GM18498 (cell line): ENCODE results near the gene BCKDK.

Experiments used
- ATAC-seq: cut with Tn5 transposase; IDR thresholded peaks from one replicate; pipeline ENCODE4 v1.9.1; 2021; ENCODE audit warnings: mild to moderate bottlenecking, moderate library complexity; ENCODE audit not compliant: unreplicated experiment

The BCKDK gene

DNA sequence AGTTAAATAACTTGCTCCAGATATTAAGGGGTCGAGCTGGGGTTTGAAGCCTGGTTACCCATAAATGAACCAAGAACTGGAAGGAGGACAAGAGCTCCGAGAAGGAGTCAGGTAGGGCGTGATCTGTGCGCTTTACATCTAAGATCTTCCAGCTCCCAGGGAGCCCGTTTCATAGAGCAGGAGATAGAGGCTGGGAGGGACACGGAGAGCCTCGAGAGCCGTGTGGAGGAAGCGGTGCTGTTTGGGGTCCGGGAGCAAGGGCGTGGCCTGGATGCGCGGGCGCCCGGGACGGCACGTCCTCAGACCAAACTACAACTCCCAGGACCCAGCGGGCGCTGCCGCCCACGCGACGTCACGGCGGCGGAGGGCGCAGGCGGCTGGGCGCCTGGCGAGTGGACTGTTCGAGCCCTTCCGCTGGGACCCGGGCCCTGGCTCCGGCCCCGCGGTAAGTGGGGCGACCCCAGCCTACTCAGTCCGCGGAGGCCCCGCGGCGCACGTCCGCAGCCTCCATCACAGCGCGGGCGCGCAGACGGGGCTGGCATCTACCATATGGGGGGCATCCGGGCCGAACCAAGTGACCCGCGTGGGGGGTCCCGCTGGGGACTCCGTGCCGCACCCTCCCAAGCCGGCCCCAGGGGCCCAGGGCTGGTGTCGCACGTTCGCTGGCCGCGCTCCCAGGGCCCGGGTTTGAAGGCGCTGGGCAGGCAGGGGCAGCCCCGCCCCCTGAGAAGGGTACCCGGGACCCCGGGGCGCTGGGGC, at the start of gene BCKDK:
TSS of gene BCKDK (plus strand) at position 352 of the 759 bp plus-strand sequence. CDS start 838 bp downstream, outside the sequence.
- peak; percentile 84 for ATAC-seq

DNA sequence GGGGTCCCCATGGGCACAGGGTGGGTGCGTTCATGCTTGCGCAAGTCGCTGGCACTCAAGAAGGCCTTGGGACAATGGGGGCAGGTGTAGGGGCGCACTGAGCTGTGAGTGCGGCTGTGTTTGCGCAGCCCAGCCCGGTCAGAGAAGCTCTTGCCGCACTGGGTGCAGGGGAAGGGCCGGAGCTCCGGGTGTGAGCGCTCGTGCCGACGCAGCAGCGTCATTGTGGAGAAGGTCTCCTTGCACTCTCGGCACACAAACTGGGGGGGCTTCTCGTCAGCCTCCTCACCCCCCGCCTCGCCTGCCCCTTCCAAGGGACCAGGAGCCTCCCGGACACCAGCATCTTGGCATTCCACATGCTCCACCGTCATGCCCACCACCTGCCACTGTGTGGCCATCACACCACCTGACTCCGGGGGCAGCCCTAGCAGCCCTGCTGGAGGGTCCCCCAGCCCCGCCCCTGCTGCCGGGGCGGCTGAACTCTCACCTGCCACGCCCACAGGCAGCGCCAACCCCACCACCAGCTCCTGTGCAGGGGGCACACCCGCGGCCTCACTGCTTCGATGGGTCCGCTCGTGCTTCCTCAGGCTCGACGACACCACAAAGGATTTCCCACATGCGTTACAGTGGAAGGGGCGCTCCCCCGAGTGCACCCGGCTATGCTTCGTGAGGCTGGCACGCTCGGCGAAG, 46.9 kb upstream of the BCKDK start:
- ATAC-seq, result no peak

DNA sequence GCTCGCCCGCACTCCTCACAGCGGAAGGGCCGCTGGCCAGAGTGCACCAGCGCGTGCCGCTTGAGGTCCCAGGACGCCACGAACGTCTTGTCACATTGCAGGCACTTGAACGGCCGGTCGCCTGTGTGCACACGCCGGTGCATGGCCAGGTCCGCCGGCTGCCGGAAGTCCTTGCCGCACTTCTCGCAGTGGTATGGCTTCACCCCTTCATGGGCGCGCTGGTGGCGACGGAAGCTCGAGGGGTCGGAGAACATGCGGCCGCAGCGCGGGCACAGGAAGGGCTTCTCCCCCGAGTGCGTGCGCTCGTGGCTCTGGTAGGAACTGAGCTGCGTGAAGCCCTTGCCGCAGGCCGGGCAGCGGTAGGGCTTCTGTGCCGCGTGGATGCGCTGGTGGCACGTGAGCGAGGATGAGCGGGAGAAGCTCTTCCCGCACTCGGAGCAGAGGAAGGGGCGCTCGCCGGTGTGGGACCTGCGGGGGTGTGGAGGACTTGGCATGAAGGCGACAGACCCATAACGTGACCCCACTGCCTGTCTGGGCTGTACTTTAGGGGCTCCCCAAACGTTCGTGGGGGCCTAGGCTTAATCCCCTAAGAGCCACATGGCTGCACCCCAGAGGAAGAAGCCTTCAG, 46.3 kb upstream of the BCKDK start:
- ATAC-seq, result no peak

DNA sequence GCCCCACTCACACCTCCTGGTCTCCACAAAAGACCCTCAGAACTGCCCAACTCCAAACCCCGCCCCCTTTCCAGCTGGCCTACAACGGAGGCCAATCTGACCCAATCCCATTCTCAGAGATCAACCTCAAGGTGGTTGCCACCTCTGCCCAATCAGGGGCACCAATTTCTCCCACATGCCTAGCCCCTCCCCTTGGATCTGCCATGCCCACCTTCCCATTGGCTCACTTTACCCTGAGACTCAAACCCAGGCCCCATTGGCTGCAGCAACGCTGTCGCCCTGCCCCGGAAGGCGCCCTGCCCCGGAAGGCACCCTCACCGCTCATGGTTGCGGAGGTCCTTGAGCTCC, 44.7 kb upstream of the BCKDK start:
- ATAC-seq, result no peak

DNA sequence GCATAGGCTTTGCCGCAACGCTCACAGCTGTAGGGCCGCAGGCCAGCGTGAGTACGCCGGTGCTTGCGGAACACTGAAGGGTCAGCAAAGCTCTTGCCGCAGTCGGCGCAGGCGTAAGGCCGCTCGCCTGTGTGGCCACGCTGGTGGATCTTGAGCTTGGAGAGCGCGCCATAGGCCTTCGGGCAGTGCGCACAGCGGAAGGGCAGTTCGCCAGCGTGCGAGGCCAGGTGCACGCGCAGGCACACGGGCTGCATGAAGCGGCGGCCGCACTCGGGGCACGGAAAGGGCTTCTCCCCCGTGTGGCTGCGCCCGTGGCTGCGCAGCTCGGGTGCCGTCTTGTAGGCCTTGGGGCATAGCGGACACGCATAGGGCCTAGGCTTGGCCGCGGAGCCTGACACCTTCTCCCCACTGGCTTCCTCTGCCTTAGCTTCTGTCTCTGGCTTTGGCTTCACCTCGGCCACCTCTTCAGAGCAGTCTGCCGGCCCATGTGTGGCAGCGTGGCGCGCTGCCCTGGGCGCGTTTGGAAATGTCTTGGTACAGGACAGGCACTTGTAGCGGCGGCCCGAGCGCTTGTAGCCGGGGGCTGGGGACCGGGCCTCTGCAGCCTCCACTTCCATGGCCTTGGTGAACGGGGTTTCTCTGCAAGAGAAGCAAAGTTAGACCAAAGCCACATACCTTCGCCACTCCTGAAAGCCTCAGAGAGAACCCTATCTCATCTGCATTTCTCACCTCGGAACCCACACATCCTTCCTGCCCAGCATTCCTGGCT, 44.2 kb upstream of the BCKDK start:
- ATAC-seq, result no peak

DNA sequence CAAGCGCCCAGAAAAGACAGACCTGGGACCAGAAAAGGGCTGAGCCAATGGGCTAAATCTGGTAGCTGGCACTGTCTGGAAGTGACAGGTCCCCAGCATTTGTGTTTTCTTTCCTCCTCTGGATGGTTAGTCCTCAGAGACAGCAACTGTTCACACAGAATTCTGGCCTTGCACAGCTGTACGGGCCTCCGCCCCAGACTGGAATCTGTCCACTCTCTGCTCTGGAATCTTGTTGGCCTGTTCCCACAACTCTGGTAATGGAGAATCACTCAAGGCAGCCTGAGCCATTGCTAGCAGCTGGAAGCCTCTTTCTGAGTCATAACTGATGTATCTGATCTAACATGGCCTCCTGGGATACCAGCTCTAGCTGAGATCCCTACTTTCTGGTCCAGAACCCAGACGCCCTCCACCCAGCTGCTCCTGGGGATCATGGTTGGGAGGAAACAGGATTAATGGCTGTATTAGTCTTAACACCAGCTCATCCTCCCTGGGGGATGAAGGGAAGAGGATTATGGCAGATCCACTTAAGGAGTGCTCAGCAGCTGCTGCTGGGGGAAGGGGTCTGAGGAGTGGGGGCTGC, 43.2 kb upstream of the BCKDK start:
- no peak for ATAC-seq

DNA sequence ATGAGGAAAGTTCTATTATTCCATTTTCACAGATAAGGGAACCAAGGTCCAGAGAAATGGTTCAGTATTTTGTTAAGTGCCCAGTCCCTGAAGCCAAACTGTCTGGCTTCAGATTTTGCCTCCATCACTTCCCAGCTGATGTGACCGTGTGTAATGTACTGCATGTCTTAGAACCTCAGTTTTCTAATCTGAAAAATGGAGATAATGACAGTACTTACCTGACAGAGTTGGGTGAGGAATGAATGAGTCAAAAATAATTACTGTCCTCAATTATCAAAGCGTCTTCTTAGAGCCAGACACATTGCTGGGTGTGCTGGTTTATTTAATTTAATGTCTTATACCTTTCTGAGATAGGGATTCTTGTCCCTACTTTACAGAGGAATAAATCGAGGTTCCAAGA, 40.8 kb upstream of the BCKDK start:
- ATAC-seq, result no peak

DNA sequence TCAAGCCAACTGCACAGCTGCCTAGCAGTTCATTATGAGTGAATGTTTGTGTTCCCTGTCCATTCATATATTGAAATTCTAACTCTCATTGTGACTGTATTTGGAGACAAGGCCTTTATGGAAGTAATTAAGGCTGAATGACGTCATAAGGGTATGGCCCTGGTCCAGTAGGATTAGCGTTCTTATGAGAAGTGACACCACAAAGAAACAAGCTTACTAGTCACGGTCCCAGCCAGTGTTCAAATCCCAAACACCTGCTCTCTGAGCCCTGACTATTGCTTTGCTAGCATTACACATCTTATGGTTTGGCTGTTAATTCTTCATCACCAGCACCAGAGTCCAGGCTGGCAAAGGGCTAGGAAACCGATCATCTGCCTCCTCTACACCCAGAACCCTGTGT, 36.3 kb upstream of the BCKDK start:
- ATAC-seq, result no peak

DNA sequence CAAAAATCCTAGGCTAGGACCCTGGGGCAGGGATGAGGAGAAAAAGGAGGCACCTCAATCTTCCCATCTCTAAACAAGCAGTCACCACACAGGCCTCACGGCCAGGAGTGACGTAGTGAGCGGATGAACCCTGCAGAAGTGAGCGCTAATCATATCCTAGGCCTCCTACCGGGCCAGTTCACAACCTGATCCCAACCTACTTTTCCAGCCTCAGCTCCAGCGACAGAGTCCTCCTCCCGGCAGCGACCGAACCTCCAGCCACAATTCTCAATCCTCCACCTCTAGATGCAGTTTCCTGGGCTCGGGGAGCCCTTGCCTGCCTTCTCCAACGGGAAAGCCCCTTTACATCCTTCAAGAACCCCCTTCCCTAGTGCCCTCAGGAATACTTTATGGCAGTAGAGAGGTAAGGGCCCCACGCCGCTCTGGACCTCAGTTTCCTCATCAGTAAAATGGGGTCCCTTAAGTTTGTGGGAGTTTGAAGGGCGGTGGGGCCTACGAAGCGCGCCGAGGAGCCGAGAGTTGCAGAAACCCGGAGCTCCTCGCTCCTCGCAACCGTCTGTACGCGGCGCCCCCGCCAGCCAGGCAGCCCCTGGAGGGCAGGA, 35.5 kb upstream of the BCKDK start:
- ATAC-seq, result peak; percentile 4

DNA sequence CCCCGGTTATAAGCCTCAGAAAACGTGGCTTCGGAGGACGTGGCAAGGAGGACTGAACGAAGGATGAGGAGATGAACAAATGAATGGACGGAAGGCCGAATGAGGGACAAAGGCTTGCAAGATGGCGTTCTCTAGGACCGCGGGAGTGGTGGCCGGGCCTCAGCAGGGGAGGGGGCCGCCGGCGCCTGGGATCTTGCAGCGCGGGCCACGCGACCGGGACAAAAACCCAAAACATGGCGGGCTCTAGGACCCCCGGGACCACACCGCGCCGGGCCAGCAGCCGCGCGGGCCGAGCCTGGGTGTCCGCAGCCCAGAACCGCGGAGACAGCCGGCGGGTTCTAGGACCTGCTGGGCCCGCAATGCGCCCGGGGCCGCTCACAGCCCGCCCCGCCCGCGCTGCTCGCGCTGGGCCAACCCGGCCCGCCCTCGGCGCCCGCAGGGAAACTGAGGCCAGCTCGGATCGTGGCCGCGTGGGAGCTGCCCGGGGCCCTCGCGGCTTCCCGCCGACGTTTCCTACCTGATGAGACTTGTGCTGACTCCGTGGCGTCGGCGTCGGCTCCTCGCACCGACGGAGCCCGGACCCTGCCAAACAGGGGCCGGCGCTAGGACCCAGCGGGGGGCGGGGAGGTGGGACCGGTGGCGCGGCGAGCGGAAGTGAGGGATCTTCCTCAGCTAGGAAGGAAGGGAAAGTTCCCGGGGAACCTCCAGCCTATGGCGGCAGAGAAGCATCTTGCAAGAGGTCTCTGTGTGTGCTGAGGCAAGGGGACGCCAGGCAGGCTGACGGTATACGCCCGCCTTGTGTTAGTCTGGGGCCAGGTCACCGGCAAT, 34.8 kb upstream of the BCKDK start:
- ATAC-seq, result peak; percentile 55

DNA sequence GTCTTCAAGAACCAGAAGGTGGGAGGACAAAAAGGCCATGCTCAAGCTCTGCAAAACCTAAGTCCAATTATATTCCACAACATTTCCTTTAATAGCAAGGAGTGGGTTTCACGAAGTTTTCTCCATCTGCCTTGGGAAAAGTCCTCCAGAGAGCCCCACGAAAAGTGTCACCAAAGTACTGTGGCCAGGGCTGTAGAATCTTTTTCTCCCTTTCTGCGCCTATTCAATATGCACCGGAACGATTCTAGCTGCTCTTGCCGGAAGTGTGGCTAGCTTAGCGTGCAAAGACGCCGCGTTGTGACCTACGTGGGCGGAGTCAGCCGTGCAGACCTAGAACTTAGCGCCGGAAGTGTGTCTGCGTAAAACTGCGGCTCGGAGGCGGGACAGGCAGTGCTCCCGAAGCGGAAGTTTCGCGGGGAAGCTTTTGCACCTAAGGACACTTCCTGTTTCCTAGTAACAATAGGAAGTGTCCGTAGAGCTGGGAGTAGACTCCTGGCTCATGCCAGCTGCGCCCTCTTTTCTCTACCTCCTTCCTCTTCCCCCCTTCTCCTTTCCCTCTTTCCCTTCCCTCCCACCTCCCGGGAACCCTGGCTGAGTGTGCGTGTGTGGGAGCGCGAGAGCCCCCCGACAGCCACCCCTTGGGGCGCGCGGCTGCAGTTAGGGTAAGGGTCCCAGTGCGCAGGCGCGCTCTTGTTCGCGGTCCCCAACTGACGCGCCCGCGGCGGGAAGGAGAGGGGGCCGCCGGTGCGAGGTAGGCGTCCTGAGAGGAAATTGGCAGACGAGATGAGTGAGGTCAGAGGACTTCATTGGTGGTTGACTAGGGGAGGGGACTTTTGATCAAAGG, 34.0 kb upstream of the BCKDK start, which contains the start of the genes ZNF646 and ZNF668:
TSS of gene ZNF646 (plus strand) at position 453 of the 844 bp plus-strand sequence. CDS start 1,903 bp downstream, outside the sequence.
TSS of gene ZNF668 (minus strand) at position 271 of the 844 bp plus-strand sequence. CDS start 9,781 bp downstream, outside the sequence.
- peak; percentile 68 for ATAC-seq

DNA sequence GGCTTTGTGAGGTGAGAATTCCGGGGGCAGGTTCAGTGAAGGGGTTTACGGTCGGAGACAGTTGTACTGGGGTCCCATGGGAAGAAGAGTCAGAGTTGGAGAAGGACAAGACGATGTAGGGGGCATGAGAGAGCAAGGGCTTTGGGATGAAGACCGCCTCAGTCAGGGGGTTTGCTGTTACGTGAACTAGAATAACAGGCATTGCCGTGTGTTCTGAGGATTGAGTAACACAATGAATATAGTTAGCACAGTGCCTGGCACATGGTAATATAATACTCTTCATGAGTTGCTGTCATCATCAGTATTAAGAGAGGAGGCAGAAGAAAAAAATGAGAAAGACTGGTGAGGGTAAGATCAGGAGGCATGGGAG, 33.4 kb upstream of the BCKDK start:
- ATAC-seq, result no peak

DNA sequence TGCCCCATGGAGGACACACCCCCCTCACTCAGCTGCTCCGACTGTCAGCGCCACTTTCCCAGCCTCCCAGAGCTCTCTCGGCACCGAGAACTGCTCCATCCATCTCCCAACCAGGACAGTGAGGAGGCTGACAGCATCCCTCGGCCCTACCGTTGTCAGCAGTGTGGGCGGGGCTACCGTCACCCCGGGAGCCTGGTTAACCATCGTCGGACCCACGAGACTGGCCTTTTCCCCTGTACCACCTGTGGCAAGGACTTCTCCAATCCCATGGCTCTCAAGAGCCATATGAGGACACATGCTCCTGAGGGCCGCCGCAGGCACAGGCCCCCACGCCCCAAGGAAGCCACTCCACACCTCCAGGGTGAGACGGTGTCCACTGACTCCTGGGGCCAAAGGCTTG, 31.9 kb upstream of the BCKDK start:
- no peak for ATAC-seq

DNA sequence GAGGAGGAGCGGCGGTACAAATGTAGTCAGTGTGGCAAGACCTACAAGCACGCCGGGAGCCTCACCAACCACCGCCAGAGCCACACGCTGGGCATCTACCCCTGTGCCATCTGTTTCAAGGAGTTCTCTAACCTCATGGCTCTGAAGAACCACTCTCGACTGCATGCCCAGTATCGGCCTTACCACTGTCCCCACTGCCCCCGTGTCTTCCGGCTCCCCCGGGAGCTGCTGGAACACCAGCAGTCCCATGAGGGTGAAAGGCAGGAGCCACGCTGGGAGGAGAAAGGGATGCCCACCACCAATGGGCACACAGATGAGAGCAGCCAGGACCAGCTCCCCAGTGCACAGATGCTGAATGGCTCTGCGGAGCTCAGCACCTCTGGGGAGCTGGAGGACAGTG, 31.2 kb upstream of the BCKDK start:
- ATAC-seq, result no peak

DNA sequence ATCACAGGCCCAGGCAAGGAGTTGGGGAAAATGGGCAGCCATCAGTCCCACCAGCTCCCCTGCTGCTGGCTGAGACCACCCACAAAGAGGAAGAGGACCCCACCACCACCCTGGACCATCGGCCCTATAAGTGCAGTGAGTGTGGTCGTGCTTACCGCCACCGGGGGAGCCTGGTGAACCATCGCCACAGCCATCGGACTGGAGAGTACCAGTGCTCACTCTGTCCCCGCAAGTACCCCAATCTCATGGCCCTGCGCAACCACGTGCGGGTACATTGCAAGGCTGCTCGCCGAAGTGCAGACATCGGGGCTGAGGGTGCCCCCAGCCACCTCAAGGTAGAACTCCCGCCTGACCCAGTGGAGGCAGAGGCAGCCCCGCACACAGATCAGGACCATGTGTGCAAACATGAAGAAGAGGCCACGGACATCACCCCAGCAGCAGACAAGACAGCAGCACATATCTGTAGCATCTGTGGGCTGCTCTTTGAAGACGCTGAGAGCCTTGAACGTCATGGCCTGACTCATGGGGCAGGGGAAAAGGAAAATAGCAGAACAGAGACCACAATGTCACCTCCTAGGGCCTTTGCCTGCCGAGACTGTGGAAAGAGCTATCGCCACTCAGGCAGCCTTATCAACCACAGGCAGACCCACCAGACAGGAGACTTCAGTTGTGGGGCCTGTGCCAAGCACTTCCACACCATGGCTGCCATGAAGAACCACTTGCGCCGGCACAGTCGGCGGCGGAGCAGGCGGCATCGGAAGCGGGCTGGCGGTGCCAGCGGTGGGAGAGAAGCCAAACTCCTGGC, 30.4 kb upstream of the BCKDK start:
- no peak for ATAC-seq

DNA sequence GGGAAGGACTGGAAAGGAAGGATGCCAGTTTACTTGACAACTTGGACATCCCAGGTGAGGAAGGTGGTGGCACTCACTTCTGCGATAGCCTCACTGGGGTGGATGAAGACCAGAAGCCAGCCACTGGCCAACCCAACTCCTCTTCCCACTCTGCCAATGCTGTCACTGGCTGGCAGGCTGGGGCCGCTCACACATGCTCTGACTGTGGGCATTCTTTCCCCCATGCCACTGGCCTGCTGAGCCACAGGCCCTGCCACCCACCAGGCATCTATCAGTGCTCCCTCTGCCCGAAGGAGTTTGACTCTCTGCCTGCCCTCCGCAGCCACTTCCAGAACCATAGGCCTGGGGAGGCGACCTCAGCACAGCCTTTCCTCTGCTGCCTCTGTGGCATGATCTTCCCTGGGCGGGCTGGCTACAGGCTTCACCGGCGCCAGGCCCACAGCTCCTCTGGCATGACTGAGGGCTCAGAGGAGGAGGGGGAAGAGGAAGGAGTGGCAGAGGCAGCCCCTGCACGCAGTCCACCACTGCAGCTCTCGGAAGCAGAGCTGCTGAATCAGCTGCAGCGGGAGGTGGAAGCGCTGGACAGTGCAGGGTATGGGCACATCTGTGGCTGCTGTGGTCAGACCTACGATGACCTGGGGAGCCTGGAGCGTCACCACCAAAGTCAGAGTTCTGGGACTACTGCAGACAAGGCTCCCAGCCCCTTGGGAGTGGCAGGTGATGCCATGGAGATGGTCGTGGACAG, 29.4 kb upstream of the BCKDK start:
- no peak for ATAC-seq

DNA sequence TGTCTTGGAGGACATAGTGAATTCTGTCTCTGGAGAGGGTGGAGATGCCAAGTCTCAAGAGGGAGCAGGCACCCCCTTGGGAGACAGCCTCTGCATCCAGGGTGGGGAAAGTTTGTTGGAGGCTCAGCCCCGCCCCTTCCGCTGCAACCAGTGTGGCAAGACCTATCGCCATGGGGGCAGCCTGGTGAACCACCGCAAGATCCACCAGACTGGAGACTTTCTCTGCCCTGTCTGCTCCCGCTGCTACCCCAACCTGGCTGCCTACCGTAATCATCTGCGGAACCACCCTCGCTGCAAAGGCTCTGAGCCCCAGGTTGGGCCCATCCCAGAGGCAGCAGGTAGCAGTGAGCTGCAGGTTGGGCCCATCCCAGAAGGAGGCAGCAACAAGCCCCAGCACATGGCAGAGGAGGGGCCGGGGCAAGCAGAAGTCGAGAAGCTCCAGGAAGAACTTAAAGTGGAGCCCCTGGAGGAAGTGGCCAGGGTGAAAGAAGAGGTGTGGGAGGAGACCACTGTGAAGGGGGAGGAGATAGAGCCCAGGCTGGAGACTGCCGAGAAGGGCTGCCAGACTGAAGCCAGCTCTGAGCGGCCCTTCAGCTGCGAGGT, 28.7 kb upstream of the BCKDK start:
- ATAC-seq, result no peak
